Limb (tissue), 2 donors: ENCODE results near the gene CRLF3.
"Not testable (repeated sequence)": the region's sequence is repeated elsewhere in the genome, so short reads cannot be mapped to it uniquely, and the experiment has no call there.

Experiments
- DNase-seq, 2 donors: peaks; one replicate each; pipeline ENCODE4 v3.0.0-alpha.2; 2016; ENCODE audit errors: extremely low spot score in 2 of 2

The CRLF3 gene

GRCh38 chr17:30742669-30743068 is 81.8 kb downstream of the CRLF3 start:
- not testable (repeated sequence) for DNase-seq

GRCh38 chr17:30736371-30736770 is 88.1 kb downstream of the CRLF3 start:
- not testable (repeated sequence) for DNase-seq

GRCh38 chr17:30735644-30736043 is 88.8 kb downstream of the CRLF3 start:
- DNase-seq: not testable (repeated sequence)

GRCh38 chr17:30735206-30735605 is 89.3 kb downstream of the CRLF3 start:
- DNase-seq: not testable (repeated sequence)

- not testable (repeated sequence) for DNase-seq
Measured at GRCh38 chr17:30734153-30734552, 90.3 kb downstream of the CRLF3 start.
